ENCODE measurements around the gene PLD6.

GRCh38 chr17:17171186-17171585, 34.9 kb downstream of the PLD6 start:
- TF ChIP-seq POLR2AphosphoS5 (IDR thresholded peaks at IDR 0.05) (no peak), CTCF (IDR thresholded peaks at IDR 0.05) (no peak), POLR2A (IDR thresholded peaks at IDR 0.05) (no peak), EP300 (IDR thresholded peaks at IDR 0.05) (no peak)
